ENCODE measurements around the gene BTF3. TPM values are rescaled to one million over a fixed set of nuclear protein-coding genes. Genes with fewer than 3 reads are reported as not detected.

Gene BTF3
- total and polyA plus RNA-seq, 2 of the 8 experiments (the other 6 are each of a cell fraction or from before 2014, with no cell fraction given), result 396 to 754 TPM

- DNase-seq (ENCODE audit: low read depth in 1 of 2, low spot score in 2 of 2) (peak in 1 of 2 experiments; percentile 56), FAIRE-seq (peak; percentile 57)
- H3K36me3 ChIP-seq (ENCODE audit: control insufficient read depth in 2 of 4, insufficient read depth in 4 of 4, low read length in 3 of 4), result no peaks in the 10 kb centered on the region
- no peak overlapping the region for H3K56ac ChIP-seq (replicated peaks; ENCODE audit: insufficient read length, low read depth, low read length)
- POLR2A ChIA-PET (ENCODE audit: partially characterized antibody), result interaction anchor here (1.2 to 2.6 kb wide), 3 partner anchors 37 to 52 kb away, joined by 4 to 11 read pairs (median 10); partner anchors contain the start of gene BTF3
- peak overlapping the region; percentile 14 to 68 (median 28); a peak in 7 of 8 replicates for H3K4me3 ChIP-seq (ENCODE audit: extremely low read depth in 1 of 4, insufficient read depth in 2 of 4, low read depth in 3 of 4, low read length in 4 of 4)
- no peak overlapping the region for H3K23ac ChIP-seq (ENCODE audit: insufficient read length)
- no peaks in the 10 kb centered on the region for H3K9me3 ChIP-seq (ENCODE audit: insufficient read depth in 2 of 2, low read depth in 1 of 2, low read length in 1 of 2)
- no peak overlapping the region for H4K8ac ChIP-seq (ENCODE audit: extremely low read depth, insufficient read depth, low read length)
- H3K14ac ChIP-seq (ENCODE audit: insufficient read length), result no peak overlapping the region
- no peak overlapping the region for H4K5ac ChIP-seq (ENCODE audit: insufficient read length, low read depth, low read length)
- H2BK120ac ChIP-seq (replicated peaks; ENCODE audit: low read depth, low read length), result no peak overlapping the region
- no peak overlapping the region; the same call in 1 of the 2 replicates for H3K18ac ChIP-seq (ENCODE audit: extremely low read depth, low read length)
- H3K4me1 ChIP-seq (replicated peaks in 1 of 4; ENCODE audit: control insufficient read depth in 3 of 4, insufficient read depth in 4 of 4, low read length in 3 of 4), result peaks cover 4 to 15% (median 11%) of the 10 kb centered on the region in 4 experiments; a peak in 6 of 7 replicates
- no peak overlapping the region for H2BK5ac ChIP-seq (ENCODE audit: low read depth, low read length)
- H2BK20ac ChIP-seq (ENCODE audit: low read length), result no peak overlapping the region
- CTCF ChIA-PET (ENCODE audit: partially characterized antibody), result interaction anchor here (0.9 to 1.8 kb wide), 32 partner anchors 9 to 253 kb away, joined by 3 to 15 read pairs (median 5); partner anchors contain the start of gene BTF3
- no peak overlapping the region for H4K91ac ChIP-seq (replicated peaks; ENCODE audit: insufficient read length, low read length)
- peaks cover 10% of the 10 kb centered on the region; the same call in 1 of the 2 replicates for H3K23me2 ChIP-seq (ENCODE audit: low read depth, low read length)
- no peak overlapping the region for H3K4ac ChIP-seq (replicated peaks; ENCODE audit: insufficient read length, low read depth, low read length)
- H4K20me1 ChIP-seq (replicated peaks in 1 of 2; ENCODE audit: control insufficient read depth in 1 of 2, insufficient read depth in 2 of 2, low read length in 2 of 2), result peaks cover 0 to 5% of the 10 kb centered on the region in 2 experiments
- H2BK15ac ChIP-seq (ENCODE audit: low read length), result no peak overlapping the region; the same call in 1 of the 2 replicates
- no peak overlapping the region for H2AFZ ChIP-seq (ENCODE audit: low read length)
- H3K9ac ChIP-seq (replicated peaks in 1 of 4; ENCODE audit: extremely low read depth in 1 of 4, low read depth in 3 of 4, low read length in 3 of 4), result no peak overlapping the region
- H3K4me2 ChIP-seq (ENCODE audit: insufficient read depth in 1 of 2, low read depth in 2 of 2, low read length in 2 of 2), result peak overlapping the region; percentile 59 to 84
- H3K27ac ChIP-seq (ENCODE audit: low read depth, low read length), result no peak overlapping the region
- H2BK12ac ChIP-seq (ENCODE audit: low read depth, low read length), result 0 out of 2 replicates have a peak overlapping the region, but pooled peaks have one; percentile 0
- no peaks in the 10 kb centered on the region for H3K79me2 ChIP-seq (ENCODE audit: control insufficient read depth in 1 of 2, insufficient read depth in 2 of 2, low read length in 2 of 2)
- 4% methylated on average over 21 of the region's 27 CpGs; no CpG with 5 or more reads in 1 of the 2 experiments for WGBS, 2 experiments (ENCODE audit: extremely low coverage in 1 of 2, insufficient coverage in 1 of 2, insufficient read length in 1 of 2, insufficient replicate concordance in 2 of 2, low coverage in 1 of 2, low lambda C conversion rate in 2 of 2, missing lambda C conversion rate in 1 of 2)
- H3K27me3 ChIP-seq (replicated peaks in 1 of 4; ENCODE audit: control insufficient read depth in 3 of 4, extremely low read depth in 1 of 4, insufficient read depth in 3 of 4, low read length in 3 of 4), result peaks cover 55 to 76% (median 67%) of the 10 kb centered on the region in 4 experiments
- no peak overlapping the region for H2AK5ac ChIP-seq (ENCODE audit: low read depth, low read length)
- H3K79me1 ChIP-seq (ENCODE audit: low read depth, low read length), result no peaks in the 10 kb centered on the region
- TF ChIP-seq SP4 (IDR thresholded peaks at IDR 0.05; ENCODE audit: low read length) (no peak), BCL11A (IDR thresholded peaks at IDR 0.05; ENCODE audit: low read depth in 2 of 2, low read length in 2 of 2) (no peak), EZH2 (IDR thresholded peaks at IDR 0.05; ENCODE audit: low read depth, low read length, severe bottlenecking) (peak; percentile 94), CEBPB (IDR thresholded peaks at IDR 0.05; ENCODE audit: low read depth, low read length) (no peak), CBX8 (IDR thresholded peaks at IDR 0.05; ENCODE audit: borderline replicate concordance, low read depth, low read length) (0 out of 2 replicates have a peak, but pooled peaks have one; percentile 31), FOSL1 (IDR thresholded peaks at IDR 0.05; ENCODE audit: insufficient read depth, low read depth, low read length) (no peak), SAP30 (IDR thresholded peaks at IDR 0.05; ENCODE audit: insufficient read depth, insufficient replicate concordance, low read length) (no peak), TCF12 (IDR thresholded peaks at IDR 0.05; ENCODE audit: low read depth, low read length) (no peak), RFX5 (IDR thresholded peaks at IDR 0.05; ENCODE audit: borderline replicate concordance, low read depth, low read length) (no peak), JUND (IDR thresholded peaks at IDR 0.05; ENCODE audit: low read length) (no peak), GTF2F1 (IDR thresholded peaks at IDR 0.05; ENCODE audit: borderline replicate concordance, low read depth, low read length) (no peak)
- TF ChIP-seq, protein P1, sequence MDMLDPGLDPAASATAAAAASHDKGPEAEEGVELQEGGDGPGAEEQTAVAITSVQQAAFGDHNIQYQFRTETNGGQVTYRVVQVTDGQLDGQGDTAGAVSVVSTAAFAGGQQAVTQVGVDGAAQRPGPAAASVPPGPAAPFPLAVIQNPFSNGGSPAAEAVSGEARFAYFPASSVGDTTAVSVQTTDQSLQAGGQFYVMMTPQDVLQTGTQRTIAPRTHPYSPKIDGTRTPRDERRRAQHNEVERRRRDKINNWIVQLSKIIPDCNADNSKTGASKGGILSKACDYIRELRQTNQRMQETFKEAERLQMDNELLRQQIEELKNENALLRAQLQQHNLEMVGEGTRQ (IDR thresholded peaks at IDR 0.05; ENCODE audit: low read length), result no peak
Measured at GRCh38 chr5:73450672-73451223, 47.5 kb upstream of the BTF3 start.
